22Rv1 (cell line): ENCODE data around the gene IL19.

Source experiments
- H3K27ac ChIP-seq: fragments of 450-650 bp; 2 replicates; pipeline ENCODE4 v1.5.1; 2017
- ZFX ChIP-seq: fragments of 450-650 bp; IDR thresholded peaks from 2 replicates; pipeline ENCODE4 v1.6.1; 2017; ENCODE audit warnings: antibody characterized with exemption, borderline replicate concordance
- TF ChIP-seq, protein P1 (sequence below): fragments of 450-650 bp; IDR thresholded peaks from 2 replicates; pipeline ENCODE4 v1.5.1; 2017; ENCODE audit warnings: mild to moderate bottlenecking

The IL19 gene

GRCh38 chr1:206867239-206867638, 96.7 kb downstream of the IL19 start:
- TF ChIP-seq, protein P1, sequence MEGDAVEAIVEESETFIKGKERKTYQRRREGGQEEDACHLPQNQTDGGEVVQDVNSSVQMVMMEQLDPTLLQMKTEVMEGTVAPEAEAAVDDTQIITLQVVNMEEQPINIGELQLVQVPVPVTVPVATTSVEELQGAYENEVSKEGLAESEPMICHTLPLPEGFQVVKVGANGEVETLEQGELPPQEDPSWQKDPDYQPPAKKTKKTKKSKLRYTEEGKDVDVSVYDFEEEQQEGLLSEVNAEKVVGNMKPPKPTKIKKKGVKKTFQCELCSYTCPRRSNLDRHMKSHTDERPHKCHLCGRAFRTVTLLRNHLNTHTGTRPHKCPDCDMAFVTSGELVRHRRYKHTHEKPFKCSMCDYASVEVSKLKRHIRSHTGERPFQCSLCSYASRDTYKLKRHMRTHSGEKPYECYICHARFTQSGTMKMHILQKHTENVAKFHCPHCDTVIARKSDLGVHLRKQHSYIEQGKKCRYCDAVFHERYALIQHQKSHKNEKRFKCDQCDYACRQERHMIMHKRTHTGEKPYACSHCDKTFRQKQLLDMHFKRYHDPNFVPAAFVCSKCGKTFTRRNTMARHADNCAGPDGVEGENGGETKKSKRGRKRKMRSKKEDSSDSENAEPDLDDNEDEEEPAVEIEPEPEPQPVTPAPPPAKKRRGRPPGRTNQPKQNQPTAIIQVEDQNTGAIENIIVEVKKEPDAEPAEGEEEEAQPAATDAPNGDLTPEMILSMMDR: no peak
- no peak for TF ChIP-seq ZFX
- H3K27ac ChIP-seq: no peak overlapping the region

DNA sequence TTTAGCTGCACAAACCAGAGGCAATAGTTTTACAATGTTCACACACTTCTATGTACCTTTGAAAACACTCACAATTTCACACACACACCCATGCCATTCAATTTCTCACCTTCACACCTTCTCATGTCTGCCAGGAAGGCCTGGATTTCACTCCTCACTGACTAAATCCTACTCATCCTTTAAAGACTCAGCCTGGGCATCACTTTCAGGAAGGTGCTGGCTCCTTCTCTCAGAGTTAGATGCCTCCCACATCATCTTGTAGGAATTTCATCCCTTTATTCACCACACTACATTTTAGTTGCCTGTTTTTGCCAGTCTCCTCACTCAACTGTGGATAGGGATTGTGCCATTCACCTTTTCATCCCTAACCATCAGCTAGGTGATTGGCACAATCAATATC, 97.1 kb downstream of the IL19 start:
- TF ChIP-seq, protein P1: no peak
- no peak overlapping the region for H3K27ac ChIP-seq

DNA sequence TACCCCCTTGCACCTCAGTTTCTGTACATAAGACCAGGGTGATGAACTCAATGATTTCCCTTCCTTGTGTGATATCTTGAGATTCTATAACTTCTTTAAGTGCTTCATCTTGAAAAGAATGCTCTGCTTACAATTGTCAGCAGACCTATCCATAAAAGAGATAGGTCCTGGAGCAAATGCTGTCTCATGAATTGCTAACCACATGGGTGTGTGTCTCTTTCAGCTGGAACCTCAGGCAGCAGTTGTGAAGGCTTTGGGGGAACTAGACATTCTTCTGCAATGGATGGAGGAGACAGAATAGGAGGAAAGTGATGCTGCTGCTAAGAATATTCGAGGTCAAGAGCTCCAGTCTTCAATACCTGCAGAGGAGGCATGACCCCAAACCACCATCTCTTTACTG, 97.7 kb downstream of the IL19 start:
- no peak overlapping the region for H3K27ac ChIP-seq
- TF ChIP-seq, protein P1: no peak
- TF ChIP-seq ZFX: no peak

DNA sequence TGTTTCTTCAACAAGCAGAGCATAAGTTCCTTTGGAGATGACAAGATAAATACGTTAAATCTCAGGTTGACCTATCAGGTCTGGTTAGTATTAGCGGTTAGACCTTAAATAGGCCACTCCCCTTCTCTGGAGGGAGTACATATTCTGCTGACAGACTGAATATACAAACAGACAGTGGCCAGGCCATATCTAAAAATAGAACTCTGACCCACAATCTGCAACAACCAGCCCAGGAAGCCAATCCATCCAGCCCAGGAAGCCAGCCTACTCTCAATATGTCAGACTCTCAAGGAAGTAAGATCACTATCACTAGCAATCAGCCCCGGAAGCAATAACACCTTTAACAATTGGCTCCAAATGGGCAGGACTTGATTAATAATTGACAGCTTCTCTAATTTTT, 101.6 kb downstream of the IL19 start:
- H3K27ac ChIP-seq: no peak overlapping the region
- TF ChIP-seq, protein P1: no peak
- TF ChIP-seq ZFX: no peak

DNA sequence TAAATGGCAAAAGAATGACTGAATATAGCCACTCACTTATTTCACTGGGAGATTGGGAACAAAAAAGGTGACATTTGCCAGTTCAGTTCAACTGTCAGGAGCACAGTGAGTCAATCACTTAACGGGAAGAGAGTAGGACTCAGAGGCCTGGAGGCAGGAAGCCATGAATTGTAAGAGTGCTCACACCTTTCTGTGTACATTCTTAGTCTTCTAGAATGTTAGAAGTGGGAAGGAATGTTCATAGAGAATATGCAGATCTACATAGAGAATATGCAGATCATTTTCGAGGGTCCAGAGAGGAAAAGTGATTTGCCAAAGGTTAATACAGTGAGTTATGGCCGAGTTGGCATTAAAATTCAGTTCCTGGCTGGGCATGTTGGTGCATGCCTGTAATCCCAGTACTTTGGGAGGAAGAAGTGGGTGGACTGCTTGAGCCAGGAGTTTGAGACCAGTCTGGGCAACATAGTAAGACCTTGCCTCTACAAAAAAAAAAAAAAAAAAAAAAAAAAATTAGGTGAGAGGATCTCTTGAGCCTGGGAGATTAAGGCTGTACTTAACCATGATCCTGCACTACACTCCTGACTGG, 103.1 kb downstream of the IL19 start:
- no peak overlapping the region for H3K27ac ChIP-seq
- TF ChIP-seq ZFX: no peak
- TF ChIP-seq, protein P1: no peak

GRCh38 chr1:206875752-206876377, 105.3 kb downstream of the IL19 start:
- TF ChIP-seq, protein P1: no peak
- H3K27ac ChIP-seq: no peak overlapping the region

GRCh38 chr1:206878456-206878855, 107.9 kb downstream of the IL19 start:
- no peak overlapping the region for H3K27ac ChIP-seq
- TF ChIP-seq, protein P1: peak; percentile 18; the same call in 1 of the 2 replicates
- no peak for TF ChIP-seq ZFX
